GM18520 (cell line): ENCODE data around the gene GAS6.
"Not testable (repeated sequence)": the region's sequence is repeated elsewhere in the genome, so short reads cannot be mapped to it uniquely, and the experiment has no call there.

Source experiments
- ATAC-seq: cut with Tn5 transposase; IDR thresholded peaks from one replicate; pipeline ENCODE4 v1.9.1; 2021; ENCODE audit not compliant: unreplicated experiment

The GAS6 gene

DNA sequence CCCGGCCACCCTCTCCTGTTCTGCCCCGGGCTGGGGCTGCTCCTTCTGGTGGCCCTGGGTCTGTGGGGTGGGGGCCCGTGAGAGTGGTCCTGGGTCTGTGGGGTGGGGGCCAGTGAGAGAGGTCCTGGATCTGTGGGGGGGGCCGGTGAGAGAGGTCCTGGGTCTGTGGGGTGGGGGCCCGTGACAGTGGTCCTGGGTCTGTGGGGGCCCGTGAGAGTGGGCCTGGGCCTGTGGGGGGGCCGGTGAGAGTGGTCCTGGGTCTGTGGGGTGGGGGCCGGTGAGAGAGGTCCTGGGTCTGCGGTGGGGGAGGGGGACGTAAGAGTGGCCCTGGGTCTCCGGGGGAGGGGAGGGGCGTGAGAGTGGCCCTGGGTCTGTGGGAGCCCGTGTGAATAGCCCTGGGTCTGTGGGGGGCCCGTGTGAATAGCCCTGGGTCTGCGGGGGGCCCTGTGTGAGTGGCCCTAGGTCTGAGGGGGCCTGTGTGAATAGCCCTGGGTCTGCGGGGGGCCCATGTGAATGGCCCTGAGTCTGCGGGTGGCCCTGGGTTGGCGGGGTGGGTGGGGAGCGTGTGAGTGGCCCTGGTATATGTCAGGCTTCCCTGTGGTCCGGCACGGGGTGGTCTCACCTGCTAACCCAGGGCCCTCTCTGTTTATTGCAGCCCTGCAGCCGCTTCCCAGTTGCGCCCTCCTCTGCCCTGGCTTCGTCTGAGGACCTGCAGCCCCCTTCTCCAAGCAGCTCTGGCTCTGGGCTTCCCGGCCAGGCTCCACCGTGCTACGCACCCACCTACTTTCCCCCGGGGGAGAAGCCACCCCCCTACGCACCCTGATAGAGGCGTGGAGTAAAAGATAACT lies 52.6 kb downstream of the GAS6 start:
- ATAC-seq = no peak

DNA sequence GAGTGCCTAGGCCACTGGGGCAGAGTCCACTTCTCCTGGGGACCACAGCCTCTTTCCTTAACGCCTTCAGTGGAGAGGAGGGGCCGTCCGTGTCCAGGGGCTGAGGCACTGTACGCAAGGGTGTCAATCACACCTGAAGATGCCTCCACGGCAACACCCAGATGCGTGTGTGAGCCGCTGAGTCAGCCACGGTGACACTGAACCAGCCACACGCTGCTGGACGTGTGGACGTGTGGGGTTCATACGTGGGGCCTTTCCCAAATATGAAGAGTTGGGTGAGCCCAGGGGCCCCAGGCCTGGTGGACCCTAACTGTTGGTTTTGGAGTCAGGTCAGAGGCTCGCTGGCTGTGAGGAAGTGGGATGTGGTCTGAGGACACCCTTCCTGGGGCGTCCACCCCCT lies 53.2 kb downstream of the GAS6 start:
- no peak for ATAC-seq

- no peak for ATAC-seq
Measured at GRCh38 chr13:113809934-113810333, 53.9 kb downstream of the GAS6 start.

GRCh38 chr13:113808058-113808834 lies 55.6 kb downstream of the GAS6 start:
- no peak for ATAC-seq

- ATAC-seq = no peak
Measured at GRCh38 chr13:113806526-113806925, 57.4 kb downstream of the GAS6 start.

- no peak for ATAC-seq
Measured at GRCh38 chr13:113806104-113806471, 57.8 kb downstream of the GAS6 start.

GRCh38 chr13:113805431-113806103 lies 58.3 kb downstream of the GAS6 start:
- ATAC-seq = no peak

- ATAC-seq = no peak
Measured at GRCh38 chr13:113804703-113805430, 59.0 kb downstream of the GAS6 start.

- no peak for ATAC-seq
Measured at GRCh38 chr13:113804017-113804702, 59.7 kb downstream of the GAS6 start.

GRCh38 chr13:113803409-113804016 lies 60.4 kb downstream of the GAS6 start:
- ATAC-seq = no peak

GRCh38 chr13:113802761-113803160 lies 61.1 kb downstream of the GAS6 start:
- ATAC-seq = no peak

- no peak for ATAC-seq
Measured at GRCh38 chr13:113802090-113802531, 61.8 kb downstream of the GAS6 start.

DNA sequence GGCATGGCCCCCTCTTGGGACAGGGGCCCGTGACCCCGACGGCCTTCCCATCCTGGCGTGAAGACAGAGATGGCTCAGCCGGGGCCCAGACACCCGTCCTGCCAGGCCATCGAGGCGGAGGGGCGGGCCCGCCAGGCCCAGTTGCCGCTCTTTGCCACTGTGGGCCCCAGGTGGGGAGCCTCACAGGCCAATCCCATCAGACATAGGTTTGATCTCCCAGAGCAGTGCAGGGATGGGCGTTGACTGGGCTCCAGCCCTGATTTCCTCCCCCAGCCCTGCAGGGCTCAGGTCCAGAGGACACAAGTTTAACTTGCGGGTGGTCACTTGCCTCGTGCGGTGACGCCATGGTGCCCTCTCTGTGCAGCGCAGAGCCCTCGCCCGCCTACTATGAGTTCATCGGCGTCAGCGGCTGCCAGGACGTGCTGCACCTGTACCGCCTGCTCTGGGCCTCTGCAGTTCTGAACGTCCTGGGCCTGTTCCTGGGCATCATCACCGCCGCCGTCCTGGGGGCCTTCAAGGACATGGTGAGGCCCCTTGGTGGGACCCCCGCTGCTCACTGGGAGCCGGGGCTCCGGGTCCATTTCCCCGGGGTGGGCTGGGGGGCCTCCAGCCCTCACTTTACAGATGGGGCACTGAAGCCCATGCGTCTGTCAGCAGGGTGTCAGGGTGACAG lies 62.5 kb downstream of the GAS6 start:
- ATAC-seq = no peak

- no peak for ATAC-seq
Measured at GRCh38 chr13:113800576-113800926, 63.3 kb downstream of the GAS6 start.

- ATAC-seq = no peak
Measured at GRCh38 chr13:113798200-113798811, 65.6 kb downstream of the GAS6 start.

GRCh38 chr13:113796964-113797676 lies 66.8 kb downstream of the GAS6 start:
- no peak for ATAC-seq

DNA sequence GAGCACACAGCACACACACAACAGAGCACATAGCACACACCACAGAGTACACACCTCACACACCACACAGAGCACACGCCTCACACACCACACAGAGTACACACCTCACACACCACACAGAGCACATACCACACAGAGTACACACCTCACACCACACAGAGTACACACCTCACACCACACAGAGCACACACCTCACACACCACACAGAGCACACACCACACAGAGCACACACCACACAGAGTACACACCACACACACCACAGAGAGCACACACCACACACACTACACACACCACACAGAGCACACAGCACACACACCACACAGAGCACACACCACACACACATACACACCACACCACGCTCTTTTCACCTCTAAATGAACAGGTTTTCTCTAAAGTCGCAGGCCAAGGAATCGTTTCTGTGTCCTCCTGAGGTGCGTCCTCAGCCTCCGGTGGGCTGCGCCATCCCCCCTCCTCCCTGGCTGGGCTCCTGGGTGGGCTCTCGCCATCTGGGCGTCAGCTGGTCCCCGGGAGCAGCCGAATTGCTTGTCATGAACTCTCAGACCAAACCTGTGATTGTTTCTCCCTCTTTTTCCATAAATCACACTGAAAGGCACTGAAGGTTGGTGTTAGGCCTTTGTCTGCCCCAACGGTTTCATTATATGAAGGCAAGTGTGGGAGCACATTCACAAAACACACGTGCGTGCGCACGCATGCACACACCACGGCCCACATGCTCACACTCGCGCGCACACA lies 67.5 kb downstream of the GAS6 start:
- no peak for ATAC-seq

DNA sequence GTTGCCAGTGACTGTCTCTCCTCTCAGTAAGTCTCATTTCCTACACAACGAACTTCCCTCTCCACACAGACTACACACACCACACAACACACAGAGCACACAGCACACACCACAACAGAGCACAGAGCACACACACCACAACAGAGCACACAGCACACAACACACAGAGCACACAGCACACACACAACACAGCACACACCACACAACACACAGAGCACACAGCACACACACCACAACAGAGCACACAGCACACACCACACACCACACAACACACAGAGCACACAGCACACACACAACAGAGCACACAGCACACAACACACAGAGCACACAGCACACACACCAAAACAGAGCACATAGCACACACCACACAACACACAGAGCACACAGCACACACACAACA lies 68.5 kb downstream of the GAS6 start:
- not testable (repeated sequence) for ATAC-seq
